IgD-negative memory B cell (primary cell): ENCODE data around the gene TMEM52B. TPM values are rescaled to one million over a fixed set of nuclear protein-coding genes. Genes with fewer than 3 reads are reported as not detected.

Experiments
- H3K27ac Mint-ChIP-seq, 3 donors: one replicate each; pipeline ENCODE4 v1.8.0; 2020 to 2022; ENCODE audit warnings: mild to moderate bottlenecking in 3 of 3, mixed read lengths in 3 of 3, moderate library complexity in 1 of 3
- H3K27me3 Mint-ChIP-seq: one replicate; pipeline ENCODE4 v1.8.0; 2021; ENCODE audit warnings: mixed read lengths
- H3K36me3 Mint-ChIP-seq: one replicate; pipeline ENCODE4 v1.8.0; 2020; ENCODE audit warnings: mild to moderate bottlenecking, mixed read lengths
- H3K4me1 Mint-ChIP-seq, 3 donors: one replicate each; pipeline ENCODE4 v1.8.0; 2020 to 2022; ENCODE audit warnings: mixed read lengths in 3 of 3, mild to moderate bottlenecking in 1 of 3
- H3K4me3 Mint-ChIP-seq, 4 donors: one replicate each; pipeline ENCODE4 v1.8.0; 2020 to 2022; ENCODE audit warnings: mild to moderate bottlenecking in 4 of 4, mixed read lengths in 4 of 4, moderate library complexity in 3 of 4
- H3K9me3 Mint-ChIP-seq, 3 donors: one replicate each; pipeline ENCODE4 v1.8.0; 2020 to 2021; ENCODE audit warnings: mixed read lengths in 3 of 3, mild to moderate bottlenecking in 1 of 3
- polyA plus RNA-seq: library from polyadenylated mRNA; unstranded; fragments of 300-500 nt; fragmentation: Illumina TruSeq; gene quantifications from one replicate; pipeline ENCODE4 v1.2.3, GENCODE V29; 2021

The TMEM52B gene
- polyA plus RNA-seq, 1 donor from 2014 or later: not detected

- Mint-ChIP-seq H3K27me3 (no peaks in the 10 kb centered on the region), H3K27ac (no peak overlapping the region), H3K9me3 (peaks cover 0 to 4% (median 2%) of the 10 kb centered on the region in 3 donors), H3K4me1 (no peaks in the 10 kb centered on the region), H3K36me3 (no peaks in the 10 kb centered on the region), H3K4me3 (no peak overlapping the region)
Measured at GRCh38 chr12:10234562-10234961, 55.7 kb downstream of the TMEM52B start.

GRCh38 chr12:10235761-10236631 is 57.2 kb downstream of the TMEM52B start:
- Mint-ChIP-seq H3K27me3 (peaks cover 8% of the 10 kb centered on the region), H3K4me3 (no peak overlapping the region), H3K4me1 (no peaks in the 10 kb centered on the region), H3K9me3 (peaks cover 0 to 4% (median 2%) of the 10 kb centered on the region in 3 donors), H3K36me3 (no peaks in the 10 kb centered on the region), H3K27ac (no peak overlapping the region)

- peaks cover 0 to 4% (median 2%) of the 10 kb centered on the region in 3 donors for H3K9me3 Mint-ChIP-seq
- peaks cover 9% of the 10 kb centered on the region for H3K27me3 Mint-ChIP-seq
- H3K27ac Mint-ChIP-seq: no peak overlapping the region
- H3K4me3 Mint-ChIP-seq: no peak overlapping the region
- H3K4me1 Mint-ChIP-seq: no peaks in the 10 kb centered on the region
- no peaks in the 10 kb centered on the region for H3K36me3 Mint-ChIP-seq
Measured at GRCh38 chr12:10236720-10237119, 57.9 kb downstream of the TMEM52B start.

GRCh38 chr12:10238526-10238925 is 59.7 kb downstream of the TMEM52B start:
- H3K27ac Mint-ChIP-seq: no peak overlapping the region
- H3K9me3 Mint-ChIP-seq: peaks cover 0 to 4% (median 2%) of the 10 kb centered on the region in 3 donors
- no peak overlapping the region for H3K4me3 Mint-ChIP-seq
- H3K27me3 Mint-ChIP-seq: peaks cover 21% of the 10 kb centered on the region
- peaks cover under 1 to 6% (median 6%) of the 10 kb centered on the region in 3 donors for H3K4me1 Mint-ChIP-seq
- H3K36me3 Mint-ChIP-seq: no peaks in the 10 kb centered on the region

- H3K36me3 Mint-ChIP-seq: no peaks in the 10 kb centered on the region
- H3K9me3 Mint-ChIP-seq: no peaks in the 10 kb centered on the region
- peaks cover 6 to 13% (median 11%) of the 10 kb centered on the region in 3 donors for H3K4me1 Mint-ChIP-seq
- H3K27me3 Mint-ChIP-seq: peaks cover 29% of the 10 kb centered on the region
- no peak overlapping the region for H3K27ac Mint-ChIP-seq
- no peak overlapping the region for H3K4me3 Mint-ChIP-seq
Measured at GRCh38 chr12:10241290-10241689, 62.5 kb downstream of the TMEM52B start.

Other genes starting within 250 kb of the TMEM52B start
- gene CLEC2A, start 246.7 kb upstream of the TMEM52B start, polyA plus RNA-seq: not detected
- gene CLEC12A, start 207.6 kb upstream of the TMEM52B start, polyA plus RNA-seq: 0.55 TPM
- gene CLEC1B, start 179.9 kb upstream of the TMEM52B start, polyA plus RNA-seq: not detected
- not detected for gene CLEC12B, start 168.4 kb upstream of the TMEM52B start, polyA plus RNA-seq
- gene CLEC9A, start 148.3 kb upstream of the TMEM52B start, polyA plus RNA-seq: not detected
- gene CLEC1A, start 80.0 kb upstream of the TMEM52B start, polyA plus RNA-seq: not detected
- gene CLEC7A, start 48.8 kb upstream of the TMEM52B start, polyA plus RNA-seq: 1.9 TPM
- gene OLR1, start 6.9 kb upstream of the TMEM52B start, polyA plus RNA-seq: not detected
- gene GABARAPL1, start 33.8 kb downstream of the TMEM52B start, polyA plus RNA-seq: 0.68 TPM
- 13.1 TPM for gene KLRD1, start 128.8 kb downstream of the TMEM52B start, polyA plus RNA-seq
- gene KLRK1, start 211.0 kb downstream of the TMEM52B start, polyA plus RNA-seq: 15.8 TPM
- gene KLRC4, start 230.7 kb downstream of the TMEM52B start, polyA plus RNA-seq: not detected
- gene KLRC3, start 241.6 kb downstream of the TMEM52B start, polyA plus RNA-seq: not detected